ENCODE results near the gene COBL. TPM values are rescaled to one million over a fixed set of nuclear protein-coding genes. Genes with fewer than 3 reads are reported as not detected.
"Not testable (repeated sequence)": the region's sequence is repeated elsewhere in the genome, so short reads cannot be mapped to it uniquely, and the experiment has no call there.

The COBL gene
- total RNA-seq, 1 experiment from 2014 or later = 0.81 TPM

- no peak for DNase-seq (ENCODE audit: low spot score)
Measured at GRCh38 chr7:51210766-51211165, 105.8 kb downstream of the COBL start.

- DNase-seq (ENCODE audit: low spot score) = no peak
Measured at GRCh38 chr7:51209426-51209825, 107.2 kb downstream of the COBL start.

- DNase-seq (ENCODE audit: low spot score) = not testable (repeated sequence)
Measured at GRCh38 chr7:51208125-51208524, 108.5 kb downstream of the COBL start.

- no peak for DNase-seq (ENCODE audit: low spot score)
Measured at GRCh38 chr7:51198654-51199053, 118.0 kb downstream of the COBL start.

GRCh38 chr7:51190969-51191368 lies 125.6 kb downstream of the COBL start:
- no peak for DNase-seq (ENCODE audit: low spot score)

- DNase-seq (ENCODE audit: low spot score) = no peak
Measured at GRCh38 chr7:51189777-51190176, 126.8 kb downstream of the COBL start.

GRCh38 chr7:51188987-51189386 lies 127.6 kb downstream of the COBL start:
- DNase-seq (ENCODE audit: low spot score) = no peak

GRCh38 chr7:51187941-51188340 lies 128.7 kb downstream of the COBL start:
- no peak for DNase-seq (ENCODE audit: low spot score)

- DNase-seq (ENCODE audit: low spot score) = no peak
Measured at GRCh38 chr7:51186531-51186930, 130.1 kb downstream of the COBL start.

- no peak for DNase-seq (ENCODE audit: low spot score)
Measured at GRCh38 chr7:51182636-51183166, 133.9 kb downstream of the COBL start.

- no peak for DNase-seq (ENCODE audit: low spot score)
Measured at GRCh38 chr7:51180092-51180491, 136.5 kb downstream of the COBL start.

- DNase-seq (ENCODE audit: low spot score) = no peak
Measured at GRCh38 chr7:51175992-51176388, 140.6 kb downstream of the COBL start.

GRCh38 chr7:51175316-51175991 lies 141.2 kb downstream of the COBL start:
- no peak for DNase-seq (ENCODE audit: low spot score)

GRCh38 chr7:51165337-51165736 lies 151.3 kb downstream of the COBL start:
- DNase-seq (ENCODE audit: low spot score) = no peak

GRCh38 chr7:51162724-51163329 lies 153.8 kb downstream of the COBL start:
- DNase-seq (ENCODE audit: low spot score) = peak; percentile 94

- DNase-seq (ENCODE audit: low spot score) = no peak
Measured at GRCh38 chr7:51161937-51162336, 154.7 kb downstream of the COBL start.

GRCh38 chr7:51160990-51161615 lies 155.5 kb downstream of the COBL start:
- peak; percentile 79 for DNase-seq (ENCODE audit: low spot score)

GRCh38 chr7:51160411-51160810 lies 156.2 kb downstream of the COBL start:
- DNase-seq (ENCODE audit: low spot score) = no peak

- DNase-seq (ENCODE audit: low spot score) = no peak
Measured at GRCh38 chr7:51158742-51159445, 157.7 kb downstream of the COBL start.

- no peak for DNase-seq (ENCODE audit: low spot score)
Measured at GRCh38 chr7:51158211-51158610, 158.4 kb downstream of the COBL start.

- no peak for DNase-seq (ENCODE audit: low spot score)
Measured at GRCh38 chr7:51154201-51154600, 162.4 kb downstream of the COBL start.

GRCh38 chr7:51152706-51153200 lies 163.9 kb downstream of the COBL start:
- no peak for DNase-seq (ENCODE audit: low spot score)

Data from H4 (cell line).